Measurements from ENCODE around the gene POU2F2.

DNA sequence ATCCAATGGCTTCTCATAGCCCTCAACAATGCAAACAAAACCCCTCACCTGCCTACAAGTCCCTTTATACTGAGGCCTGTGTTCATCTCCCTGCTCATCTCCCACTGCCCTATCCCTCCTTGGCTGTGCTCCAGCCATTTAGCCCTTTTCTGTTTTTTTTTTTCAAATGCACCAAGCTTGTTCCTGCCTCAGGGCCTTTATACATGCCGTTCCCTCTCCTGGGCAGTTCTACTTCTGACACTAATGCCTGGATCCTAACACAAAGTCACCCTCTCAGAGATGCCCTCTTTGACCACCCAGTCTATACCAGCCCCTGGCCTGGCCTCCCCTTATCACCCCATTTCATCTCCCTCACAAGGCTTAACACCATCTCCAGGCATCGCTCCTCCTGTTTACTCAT is 29.4 kb downstream of the POU2F2 start:
- TF ChIP-seq, protein P1, sequence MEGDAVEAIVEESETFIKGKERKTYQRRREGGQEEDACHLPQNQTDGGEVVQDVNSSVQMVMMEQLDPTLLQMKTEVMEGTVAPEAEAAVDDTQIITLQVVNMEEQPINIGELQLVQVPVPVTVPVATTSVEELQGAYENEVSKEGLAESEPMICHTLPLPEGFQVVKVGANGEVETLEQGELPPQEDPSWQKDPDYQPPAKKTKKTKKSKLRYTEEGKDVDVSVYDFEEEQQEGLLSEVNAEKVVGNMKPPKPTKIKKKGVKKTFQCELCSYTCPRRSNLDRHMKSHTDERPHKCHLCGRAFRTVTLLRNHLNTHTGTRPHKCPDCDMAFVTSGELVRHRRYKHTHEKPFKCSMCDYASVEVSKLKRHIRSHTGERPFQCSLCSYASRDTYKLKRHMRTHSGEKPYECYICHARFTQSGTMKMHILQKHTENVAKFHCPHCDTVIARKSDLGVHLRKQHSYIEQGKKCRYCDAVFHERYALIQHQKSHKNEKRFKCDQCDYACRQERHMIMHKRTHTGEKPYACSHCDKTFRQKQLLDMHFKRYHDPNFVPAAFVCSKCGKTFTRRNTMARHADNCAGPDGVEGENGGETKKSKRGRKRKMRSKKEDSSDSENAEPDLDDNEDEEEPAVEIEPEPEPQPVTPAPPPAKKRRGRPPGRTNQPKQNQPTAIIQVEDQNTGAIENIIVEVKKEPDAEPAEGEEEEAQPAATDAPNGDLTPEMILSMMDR (conservative IDR thresholded peaks at IDR 0.05) = no peak
- no peak for TF ChIP-seq ZFX (IDR thresholded peaks at IDR 0.05)

Measured in C4-2B (cell line).